Keratinocyte (primary cell): ENCODE data around the gene MYPOP.

Source experiments
- EZH2 ChIP-seq: IDR thresholded peaks from one replicate; pipeline ENCODE4 v1.6.1; 2012; ENCODE audit warnings: inconsistent platforms, mild to moderate bottlenecking, low read length, moderate library complexity
- TF ChIP-seq, protein P1 (sequence below), 3 experiments: IDR thresholded peaks in 1 of 3; conservative IDR thresholded peaks in 1 of 3; optimal IDR thresholded peaks in 1 of 3; 2 replicates in 2 of 3; 3 replicates in 1 of 3; pipeline versions ENCODE3 to v1.5.1; 2011; ENCODE audit warnings: low read length in 3 of 3, mild to moderate bottlenecking in 3 of 3, moderate library complexity in 2 of 3, control low read depth in 1 of 3, inconsistent platforms in 1 of 3; ENCODE audit not compliant: insufficient read depth in 2 of 3; ENCODE audit errors: extremely low read depth in 1 of 3

GRCh38 chr19:45865269-45865948 is 37.0 kb downstream of the MYPOP start:
- TF ChIP-seq, protein P1, sequence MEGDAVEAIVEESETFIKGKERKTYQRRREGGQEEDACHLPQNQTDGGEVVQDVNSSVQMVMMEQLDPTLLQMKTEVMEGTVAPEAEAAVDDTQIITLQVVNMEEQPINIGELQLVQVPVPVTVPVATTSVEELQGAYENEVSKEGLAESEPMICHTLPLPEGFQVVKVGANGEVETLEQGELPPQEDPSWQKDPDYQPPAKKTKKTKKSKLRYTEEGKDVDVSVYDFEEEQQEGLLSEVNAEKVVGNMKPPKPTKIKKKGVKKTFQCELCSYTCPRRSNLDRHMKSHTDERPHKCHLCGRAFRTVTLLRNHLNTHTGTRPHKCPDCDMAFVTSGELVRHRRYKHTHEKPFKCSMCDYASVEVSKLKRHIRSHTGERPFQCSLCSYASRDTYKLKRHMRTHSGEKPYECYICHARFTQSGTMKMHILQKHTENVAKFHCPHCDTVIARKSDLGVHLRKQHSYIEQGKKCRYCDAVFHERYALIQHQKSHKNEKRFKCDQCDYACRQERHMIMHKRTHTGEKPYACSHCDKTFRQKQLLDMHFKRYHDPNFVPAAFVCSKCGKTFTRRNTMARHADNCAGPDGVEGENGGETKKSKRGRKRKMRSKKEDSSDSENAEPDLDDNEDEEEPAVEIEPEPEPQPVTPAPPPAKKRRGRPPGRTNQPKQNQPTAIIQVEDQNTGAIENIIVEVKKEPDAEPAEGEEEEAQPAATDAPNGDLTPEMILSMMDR (optimal IDR thresholded peaks at IDR 0.05 in 1 of 3, IDR thresholded peaks at IDR 0.05 in 1 of 3, conservative IDR thresholded peaks at IDR 0.05 in 1 of 3; ENCODE audit: extremely low read depth in 1 of 3, insufficient read depth in 2 of 3, low read length in 3 of 3): no peak
- TF ChIP-seq EZH2: no peak
